Stimulated activated CD4-positive, alpha-beta T cell treated with anti-CD3 and anti-CD28 coated beads, Interleukin-4, amount 100 ng/mL, for 48 hours (primary cell): ENCODE measurements around the gene RS1.

Experiments used
- DNase-seq, 2 donors: peaks; one replicate each; pipeline ENCODE4 v3.0.0-alpha.2; 2020; ENCODE audit warnings: low read depth in 2 of 2

The RS1 gene

DNA sequence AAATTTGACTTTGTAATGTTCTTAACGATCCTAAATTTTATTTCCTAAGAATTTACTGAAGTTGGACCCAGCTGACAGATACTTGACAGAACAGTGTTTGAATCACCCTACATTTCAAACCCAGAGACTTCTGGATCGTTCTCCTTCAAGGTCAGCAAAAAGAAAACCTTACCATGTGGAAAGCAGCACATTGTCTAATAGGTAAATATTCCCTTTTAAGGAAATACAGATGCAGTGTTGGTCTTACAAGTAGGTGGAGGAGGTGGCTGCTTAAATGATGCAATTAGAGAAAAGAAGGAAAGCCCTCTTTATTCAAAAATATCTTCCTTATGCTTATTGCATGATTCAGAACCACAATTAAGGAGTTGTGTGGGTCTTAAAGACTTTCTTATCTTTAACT lies 73.5 kb downstream of the RS1 start:
- no peak for DNase-seq

DNA sequence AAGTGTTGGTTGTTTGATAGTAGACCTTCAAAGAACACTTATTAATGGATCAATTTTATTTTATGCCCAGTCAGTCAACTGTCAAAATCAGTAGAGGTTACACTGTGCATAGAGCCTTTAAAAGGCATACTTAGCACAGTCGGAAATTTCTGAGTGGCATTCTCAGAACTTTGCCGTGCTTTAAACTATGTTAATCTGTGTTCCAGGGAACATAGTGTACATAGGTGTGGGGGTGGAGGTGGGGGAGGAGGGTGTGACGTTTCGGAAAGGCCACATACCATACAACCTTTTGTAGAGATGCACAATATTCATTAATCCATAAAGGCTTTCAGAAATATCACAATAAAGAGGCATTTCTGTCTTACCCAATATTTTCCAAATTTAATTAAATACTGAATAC lies 75.8 kb downstream of the RS1 start:
- no peak for DNase-seq

DNA sequence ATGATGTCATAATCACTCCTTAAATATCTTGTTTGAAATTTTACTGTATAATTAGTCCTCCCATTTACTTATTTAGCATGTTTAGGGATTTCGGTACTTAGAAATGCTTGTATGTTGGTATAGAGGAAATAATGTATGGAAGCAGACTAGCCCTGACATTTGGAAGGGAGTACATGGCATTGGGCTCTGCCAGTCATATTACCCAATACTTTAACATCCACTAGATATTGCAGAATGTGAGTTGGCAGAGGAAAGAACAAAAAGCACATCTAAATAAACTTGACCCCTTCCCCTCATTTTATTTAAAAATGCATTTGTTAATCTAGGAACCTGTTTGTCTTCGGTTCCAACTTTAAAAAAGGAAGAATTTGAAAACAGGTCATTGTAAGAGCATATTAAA lies 77.8 kb downstream of the RS1 start:
- DNase-seq = no peak

DNA sequence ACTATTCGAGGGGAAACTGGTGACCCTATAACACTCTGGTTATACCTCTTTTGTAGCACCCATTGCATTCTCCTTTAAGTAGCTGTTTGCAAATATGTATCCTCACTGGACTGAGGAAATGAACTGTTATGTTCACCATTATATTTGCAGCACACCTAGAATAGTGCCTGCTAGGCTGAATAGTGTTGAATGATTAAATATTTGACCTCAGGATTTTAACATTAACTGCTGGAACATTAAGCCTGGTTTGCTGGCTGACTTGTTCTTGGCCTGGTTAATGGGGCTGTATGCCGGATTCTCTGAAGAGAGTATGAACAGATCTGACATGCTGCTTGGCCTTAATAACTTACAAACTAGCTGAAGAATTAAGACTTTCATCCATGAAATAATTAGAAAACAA lies 80.1 kb downstream of the RS1 start:
- DNase-seq = no peak
